H9 (cell line): ENCODE data around the gene CHST8. TPM values are rescaled to one million over a fixed set of nuclear protein-coding genes. Genes with fewer than 3 reads are reported as not detected.

Source experiments
- DNase-seq: peaks from one replicate; pipeline ENCODE4 v3.0.0-alpha.2; 2017
- H2AFZ ChIP-seq: one replicate; pipeline ENCODE4 v1.6.1; 2013; ENCODE audit warnings: mild to moderate bottlenecking, low read length, control low read depth, moderate library complexity
- H2AK5ac ChIP-seq: 2 replicates; pipeline ENCODE4 v1.6.1; 2013; ENCODE audit warnings: low read length, control low read depth, mixed read lengths; ENCODE audit not compliant: insufficient read length
- H2BK120ac ChIP-seq: one replicate; pipeline ENCODE4 v1.6.1; 2013; ENCODE audit warnings: low read depth, mild to moderate bottlenecking, low read length, control low read depth, inconsistent platforms; ENCODE audit not compliant: poor library complexity, severe bottlenecking
- H2BK12ac ChIP-seq: 2 replicates; pipeline ENCODE4 v1.6.1; 2013; ENCODE audit warnings: low read length, control low read depth, mixed read lengths, low read depth; ENCODE audit not compliant: insufficient read length
- H2BK15ac ChIP-seq: 2 replicates; pipeline ENCODE4 v1.6.1; 2013; ENCODE audit warnings: low read depth, low read length, control low read depth
- H2BK20ac ChIP-seq: one replicate; pipeline ENCODE4 v1.6.1; 2013; ENCODE audit warnings: low read depth, mild to moderate bottlenecking, low read length, control low read depth, inconsistent platforms; ENCODE audit not compliant: poor library complexity, severe bottlenecking
- H2BK5ac ChIP-seq: 2 replicates; pipeline ENCODE4 v1.6.1; 2013; ENCODE audit warnings: low read length, control low read depth, mixed read lengths; ENCODE audit not compliant: insufficient read length
- H3K14ac ChIP-seq: 2 replicates; pipeline ENCODE4 v1.6.1; 2013; ENCODE audit warnings: low read length, control low read depth; ENCODE audit not compliant: insufficient read depth
- H3K18ac ChIP-seq: 2 replicates; pipeline ENCODE4 v1.6.1; 2013; ENCODE audit warnings: low read depth, mild to moderate bottlenecking, mixed read lengths, low read length, control low read depth; ENCODE audit not compliant: insufficient read length
- H3K23ac ChIP-seq: 2 replicates; pipeline ENCODE4 v1.6.1; 2013; ENCODE audit warnings: low read length, control low read depth, mixed read lengths, low read depth; ENCODE audit not compliant: insufficient read length
- H3K23me2 ChIP-seq: 2 replicates; pipeline ENCODE4 v1.6.1; 2013; ENCODE audit warnings: low read depth, mild to moderate bottlenecking, mixed read lengths, low read length, control low read depth; ENCODE audit not compliant: insufficient read length, poor library complexity, severe bottlenecking
- H3K27ac ChIP-seq: 2 replicates; pipeline ENCODE4 v1.5.1; 2013; ENCODE audit warnings: low read length, control low read depth, mixed read lengths, low read depth; ENCODE audit not compliant: insufficient read length
- H3K27me3 ChIP-seq: 2 replicates; pipeline ENCODE4 v1.6.1; 2013; ENCODE audit warnings: low read length, control low read depth, inconsistent platforms; ENCODE audit not compliant: insufficient read depth
- H3K4ac ChIP-seq: 2 replicates; pipeline ENCODE4 v1.6.1; 2013; ENCODE audit warnings: low read depth, mild to moderate bottlenecking, control low read depth, inconsistent platforms, low read length, moderate library complexity
- H3K4me1 ChIP-seq: 2 replicates; pipeline ENCODE4 v1.6.1; 2013; ENCODE audit warnings: low read length, control low read depth, inconsistent platforms; ENCODE audit not compliant: insufficient read depth
- H3K4me2 ChIP-seq: 2 replicates; pipeline ENCODE4 v1.6.1; 2013; ENCODE audit warnings: low read length, control low read depth, mixed read lengths; ENCODE audit not compliant: insufficient read length, insufficient read depth
- H3K56ac ChIP-seq: 2 replicates; pipeline ENCODE4 v1.6.1; 2013; ENCODE audit warnings: low read depth, mild to moderate bottlenecking, mixed read lengths, low read length, control low read depth; ENCODE audit not compliant: insufficient read length
- H3K79me1 ChIP-seq: 2 replicates; pipeline ENCODE4 v1.6.1; 2013; ENCODE audit warnings: low read depth, mild to moderate bottlenecking, moderate library complexity, low read length, control low read depth, inconsistent platforms; ENCODE audit not compliant: insufficient read depth, poor library complexity, severe bottlenecking
- H3K79me2 ChIP-seq: 2 replicates; pipeline ENCODE4 v1.6.1; 2013; ENCODE audit warnings: low read length, control low read depth, inconsistent platforms; ENCODE audit not compliant: insufficient read depth
- H3K9ac ChIP-seq: 2 replicates; pipeline ENCODE4 v1.6.1; 2013; ENCODE audit warnings: low read length, control low read depth, mixed read lengths; ENCODE audit not compliant: insufficient read length; ENCODE audit errors: extremely low read depth
- H3K9me3 ChIP-seq: one replicate; pipeline ENCODE4 v1.6.1; 2013; ENCODE audit warnings: low read depth, low read length, inconsistent platforms; ENCODE audit not compliant: control insufficient read depth
- H3T11ph ChIP-seq: one replicate; pipeline ENCODE4 v1.6.1; 2013; ENCODE audit warnings: mild to moderate bottlenecking, low read length, control low read depth, inconsistent platforms
- H4K20me1 ChIP-seq: one replicate; pipeline ENCODE4 v1.6.1; 2013; ENCODE audit not compliant: control insufficient read depth, insufficient read length, insufficient read depth
- H4K5ac ChIP-seq: 2 replicates; pipeline ENCODE4 v1.6.1; 2013; ENCODE audit warnings: low read depth, mild to moderate bottlenecking, mixed read lengths, low read length, control low read depth; ENCODE audit not compliant: insufficient read length
- H4K8ac ChIP-seq: replicated peaks from 2 replicates; pipeline ENCODE4 v1.6.1; 2013; ENCODE audit warnings: low read length, control low read depth, mixed read lengths, low read depth; ENCODE audit not compliant: insufficient read length
- H4K91ac ChIP-seq: 2 replicates; pipeline ENCODE4 v1.6.1; 2013; ENCODE audit warnings: low read depth, mild to moderate bottlenecking, moderate library complexity, mixed read lengths, low read length, control low read depth; ENCODE audit not compliant: insufficient read length
- H3K27ac Mint-ChIP-seq, 3 experiments: 2 replicates in 2 of 3; 3 replicates in 1 of 3; pipeline ENCODE4 v1.8.0; 2020 to 2021; ENCODE audit warnings: mixed read lengths in 3 of 3, mild to moderate bottlenecking in 1 of 3, moderate library complexity in 1 of 3
- H3K27me3 Mint-ChIP-seq: 2 replicates; pipeline ENCODE4 v1.8.0; 2021; ENCODE audit warnings: low read depth, mild to moderate bottlenecking, moderate library complexity, mixed read lengths
- H3K36me3 Mint-ChIP-seq, 3 experiments: 2 replicates in 2 of 3; 3 replicates in 1 of 3; pipeline ENCODE4 v1.8.0; 2020 to 2021; ENCODE audit warnings: low read depth in 3 of 3, mixed read lengths in 3 of 3; ENCODE audit not compliant: insufficient read depth in 1 of 3
- H3K4me1 Mint-ChIP-seq, 2 experiments: 2 replicates each; pipeline ENCODE4 v1.8.0; 2020; ENCODE audit warnings: mixed read lengths in 2 of 2
- H3K4me3 Mint-ChIP-seq, 2 experiments: 2 replicates in 1 of 2; 3 replicates in 1 of 2; pipeline ENCODE4 v1.8.0; 2020 to 2021; ENCODE audit warnings: mild to moderate bottlenecking in 2 of 2, mixed read lengths in 2 of 2, moderate library complexity in 1 of 2
- H3K9me3 Mint-ChIP-seq, 2 experiments: 2 replicates in 1 of 2; 3 replicates in 1 of 2; pipeline ENCODE4 v1.8.0; 2020; ENCODE audit warnings: mild to moderate bottlenecking in 2 of 2, mixed read lengths in 2 of 2, moderate library complexity in 1 of 2
- CTCF ChIP-seq: fragments of 200-600 bp; sonication (generic); conservative IDR thresholded peaks from 3 replicates; pipeline ENCODE4 v1.8.0; 2021; ENCODE audit warnings: antibody characterized with exemption, mild to moderate bottlenecking
- WGBS: extraction: QIAGEN DNeasy Blood & Tissue Kit; methylation state at CpG from one replicate; pipeline ENCODE4 v1.1.7; 2013; ENCODE audit warnings: missing lambda C conversion rate, low lambda C conversion rate, mixed read lengths; ENCODE audit not compliant: insufficient read length; ENCODE audit errors: extremely low coverage; 5-methylcytosine and 5-hydroxymethylcytosine counted together
- total RNA-seq: library from RNA; stranded (reverse); gene quantifications from 2 replicates; pipeline ENCODE4 v1.2.1, GENCODE V29; 2021

CHST8 gene
- total RNA-seq, 1 experiment from 2014 or later, result 5.1 TPM

- Histone ChIP-seq H2BK15ac (no peak overlapping the region), H2BK5ac (no peak overlapping the region), H2AK5ac (no peak overlapping the region), H2AFZ (no peak overlapping the region), H4K5ac (no peak overlapping the region), H3T11ph (no peak overlapping the region), H3K4me1 (peaks cover 5% of the 10 kb centered on the region; the same call in 1 of the 2 replicates), H2BK120ac (no peak overlapping the region), H3K18ac (no peak overlapping the region), H3K23ac (no peak overlapping the region), H3K79me1 (no peaks in the 10 kb centered on the region), H3K27ac (no peak overlapping the region), H3K14ac (no peak overlapping the region), H2BK20ac (no peak overlapping the region), H3K4ac (no peak overlapping the region), H4K91ac (no peak overlapping the region), H4K20me1 (peaks cover 2% of the 10 kb centered on the region), H3K9me3 (no peaks in the 10 kb centered on the region), H3K4me2 (no peak overlapping the region), H3K27me3 (no peaks in the 10 kb centered on the region), H3K9ac (no peak overlapping the region), H2BK12ac (no peak overlapping the region), H4K8ac (no peak overlapping the region), H3K23me2 (peaks cover 8% of the 10 kb centered on the region), H3K79me2 (no peaks in the 10 kb centered on the region), H3K56ac (no peak overlapping the region)
- Mint-ChIP-seq H3K27me3 (no peaks in the 10 kb centered on the region; the same call in 1 of the 2 replicates), H3K9me3 (no peaks in the 10 kb centered on the region), H3K4me3 (no peak overlapping the region), H3K4me1 (peaks cover 20 to 28% of the 10 kb centered on the region in 2 experiments), H3K36me3 (peaks cover 24 to 72% (median 62%) of the 10 kb centered on the region in 3 experiments; a peak in 6 of 7 replicates), H3K27ac (peak overlapping the region in 1 of 3 experiments; percentile 79; a peak in 1 of 7 replicates)
- no CpG with 5 or more reads among the region's 10 CpGs for WGBS
- DNase-seq, result no peak
- no peak for TF ChIP-seq CTCF
These were observed 180.2 kb downstream of the CHST8 start for GRCh38 chr19:33802001-33802400.
